Stimulated activated CD4-positive, alpha-beta T cell treated with anti-CD3 and anti-CD28 coated beads, Interleukin-1b, Interleukin-23, amount 100 ng/mL, for 48 hours (primary cell): ENCODE data around the gene SLC25A22.

Source experiments
- DNase-seq: peaks from one replicate; pipeline ENCODE4 v3.0.0-alpha.2; 2020

SLC25A22 gene

DNA sequence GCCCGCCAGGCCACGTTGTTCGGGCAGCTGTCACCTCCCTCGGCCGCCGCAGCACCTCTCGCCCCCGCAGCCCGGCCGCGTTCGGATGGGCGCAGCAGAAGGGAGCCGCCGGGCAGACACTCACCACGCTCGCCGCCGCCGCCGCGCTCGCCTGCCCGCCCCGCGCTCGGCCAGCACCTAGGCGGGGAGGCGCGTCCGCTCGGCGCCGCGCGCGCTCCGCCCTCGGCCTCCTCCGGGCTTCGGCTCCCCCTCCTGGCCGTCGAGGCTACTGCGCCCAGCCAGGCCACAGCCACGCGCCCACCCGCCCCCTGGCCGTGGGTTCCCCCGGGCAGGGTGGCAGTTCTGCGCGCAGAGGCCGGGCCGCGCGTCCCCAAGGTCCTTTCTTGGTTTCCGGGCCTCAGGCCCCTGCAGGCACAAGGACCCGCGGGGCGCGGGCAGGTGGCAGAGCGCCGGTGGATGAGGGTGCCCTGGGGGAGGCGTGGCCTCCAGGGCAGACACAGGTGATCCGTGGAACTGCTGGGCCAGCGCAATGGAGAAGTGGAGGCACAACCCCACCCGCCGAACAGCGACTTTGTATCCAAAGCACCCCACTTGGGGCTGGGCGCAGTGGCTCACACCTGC is at the start of gene SLC25A22:
Gene SLC25A22, minus strand, starts transcription at position 189 of the 621 bp plus-strand sequence. CDS start 3,275 bp downstream, outside the sequence.
- DNase-seq: peak; percentile 81

- no peak for DNase-seq
Measured at GRCh38 chr11:847876-848275, 49.8 kb upstream of the SLC25A22 start.

DNA sequence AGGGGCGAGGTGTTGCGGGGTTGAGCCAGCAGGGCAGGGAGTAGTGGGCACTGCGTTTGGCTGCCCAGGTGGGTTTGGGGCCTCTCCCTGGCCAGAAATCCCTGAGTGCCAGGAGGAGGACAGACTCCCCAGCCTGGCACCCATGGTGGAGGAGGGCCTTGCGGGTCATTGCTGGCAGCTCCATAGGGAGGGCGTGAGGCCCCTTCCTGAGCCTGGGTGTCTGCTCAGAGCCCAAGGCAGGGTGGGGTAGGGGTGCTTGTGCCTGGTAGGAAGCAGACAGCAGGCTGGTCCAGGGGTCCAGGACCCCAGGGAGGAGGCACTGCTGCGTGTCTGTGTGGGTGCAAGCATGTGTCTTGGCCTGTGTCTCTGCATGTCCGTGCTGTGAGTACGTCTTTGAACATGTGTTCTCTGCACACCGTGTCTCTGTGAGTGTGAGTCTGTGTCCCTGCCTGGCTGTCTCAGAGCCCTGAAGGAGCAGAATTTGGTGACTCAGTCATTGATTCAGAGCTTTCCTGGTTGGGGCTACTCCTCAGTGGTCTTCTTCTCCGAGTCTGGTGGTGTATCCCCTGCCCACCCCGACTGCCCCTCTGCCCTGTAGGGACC is 48.5 kb upstream of the SLC25A22 start:
- DNase-seq: no peak

GRCh38 chr11:845872-846495 is 47.9 kb upstream of the SLC25A22 start:
- no peak for DNase-seq

DNA sequence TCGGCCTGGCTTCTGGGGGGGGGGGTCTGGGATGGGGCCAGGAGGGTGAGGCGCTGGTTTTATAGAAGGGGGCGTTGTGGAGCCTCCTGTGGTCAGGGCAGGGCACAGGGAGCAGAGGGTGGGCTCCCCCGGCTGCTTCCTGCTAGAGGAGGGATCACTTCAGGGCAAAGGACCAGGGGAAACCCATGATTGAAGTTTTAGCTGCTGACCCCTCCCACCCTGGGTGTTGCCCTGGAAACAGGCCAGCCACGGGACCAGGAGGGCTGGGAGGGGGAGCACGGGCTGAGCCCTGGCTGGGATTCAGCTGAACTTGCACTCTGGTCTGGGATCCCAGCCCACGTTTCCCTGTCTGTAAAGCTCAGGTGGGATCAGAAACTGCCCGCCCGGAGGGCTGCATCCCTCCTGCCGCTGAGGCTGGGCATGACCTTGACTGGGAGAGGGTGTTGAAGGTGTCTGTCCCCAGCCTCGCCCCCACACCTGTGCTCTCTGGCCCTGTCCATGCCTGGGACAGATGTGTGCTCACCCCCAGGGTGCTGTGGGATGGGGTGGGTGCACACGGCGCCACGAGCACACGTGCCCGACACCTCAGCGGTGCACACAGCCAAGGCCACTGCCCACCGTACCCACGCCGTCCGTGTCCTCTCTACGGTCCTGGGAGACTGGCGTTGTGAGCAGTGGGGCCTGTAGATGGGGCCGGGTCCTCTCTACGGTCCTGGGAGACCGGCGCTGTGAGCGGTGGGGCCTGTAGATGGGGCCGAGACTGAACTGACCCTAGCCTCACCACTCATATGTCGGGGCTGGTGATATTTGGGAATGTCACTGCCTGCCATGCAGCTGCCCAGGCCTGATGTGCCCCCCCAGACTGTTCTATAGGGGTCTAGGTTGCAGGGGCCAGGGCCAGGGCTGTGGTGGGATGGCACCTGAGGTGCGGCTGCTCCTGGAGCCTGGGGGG is 46.9 kb upstream of the SLC25A22 start:
- DNase-seq: no peak

DNA sequence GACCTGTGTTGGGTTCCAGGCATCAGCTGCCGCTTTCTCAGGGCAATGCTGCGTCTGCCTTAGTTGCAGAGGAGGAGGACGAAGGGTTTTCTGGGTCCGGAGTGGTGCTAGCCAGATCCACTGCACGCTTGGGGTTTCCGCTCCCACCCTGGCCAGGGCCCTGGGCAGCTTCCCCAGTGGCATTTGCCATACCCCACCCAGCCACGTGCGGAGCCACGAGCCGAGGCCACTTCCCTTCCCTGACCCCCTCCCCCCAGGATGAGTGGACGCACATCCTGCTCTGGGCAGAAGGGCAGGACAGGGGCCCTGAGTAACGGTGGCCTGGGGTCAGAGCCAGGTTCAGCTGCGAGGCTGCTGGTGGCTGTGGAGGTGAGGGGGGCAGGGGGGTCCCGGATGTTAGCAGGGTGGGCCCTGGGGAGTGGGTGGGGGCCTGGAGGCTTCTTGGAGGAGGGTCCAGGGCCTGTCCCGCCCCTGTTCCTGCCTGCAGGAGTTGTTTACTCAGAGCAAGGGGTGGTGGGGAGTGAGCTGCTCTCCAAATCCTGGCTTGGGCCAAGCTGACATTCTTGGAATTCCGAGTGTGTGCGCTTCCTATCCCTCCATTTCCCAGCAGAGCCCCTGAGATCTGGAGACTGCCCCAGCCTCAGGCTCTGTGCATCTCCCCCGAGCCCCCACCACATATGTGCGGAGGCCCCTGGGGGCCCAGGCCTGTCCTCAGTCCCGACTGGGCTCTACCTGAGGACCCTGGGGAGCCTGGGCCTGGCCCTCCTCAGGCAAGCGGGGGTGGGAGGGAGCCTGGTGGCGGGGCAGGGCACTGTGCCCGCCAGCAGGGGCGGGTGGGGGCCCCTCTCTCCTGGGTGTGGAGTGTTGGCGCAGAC is 46.0 kb upstream of the SLC25A22 start:
- no peak for DNase-seq

- no peak for DNase-seq
Measured at GRCh38 chr11:843086-843734, 45.1 kb upstream of the SLC25A22 start.

- DNase-seq: peak; percentile 88
Measured at GRCh38 chr11:842370-843002, 44.4 kb upstream of the SLC25A22 start, which contains the start of the genes POLR2L and TSPAN4. POLR2L (minus strand) TSS chr11:842529; CDS start chr11:842508, 21 bp downstream. TSPAN4 (plus strand) TSS chr11:842852; CDS start chr11:850305, 7,453 bp downstream.

DNA sequence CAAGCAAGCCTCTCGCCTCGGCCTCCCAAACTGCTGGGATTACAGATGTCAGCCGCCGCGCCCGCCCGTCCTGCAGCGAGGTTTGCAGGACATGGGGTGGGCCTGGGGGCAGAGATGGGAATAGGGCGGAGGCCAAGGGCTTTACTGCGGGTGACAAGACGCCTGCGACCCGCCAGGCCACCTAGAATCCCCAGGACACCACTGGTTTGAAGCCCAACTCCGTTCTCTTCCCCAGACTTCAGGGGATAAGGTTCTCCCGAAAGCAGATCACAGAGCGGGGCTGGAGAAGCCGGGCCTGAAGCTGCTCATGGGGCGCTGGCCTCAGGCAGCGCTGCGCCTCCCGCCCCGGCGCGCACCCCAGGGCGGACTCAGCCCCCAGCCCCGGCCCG is 43.9 kb upstream of the SLC25A22 start:
- DNase-seq: no peak

- no peak for DNase-seq
Measured at GRCh38 chr11:839875-840617, 42.0 kb upstream of the SLC25A22 start.

- DNase-seq: no peak
Measured at GRCh38 chr11:839280-839623, 41.2 kb upstream of the SLC25A22 start.

GRCh38 chr11:838441-839279 is 40.6 kb upstream of the SLC25A22 start:
- DNase-seq: no peak

DNA sequence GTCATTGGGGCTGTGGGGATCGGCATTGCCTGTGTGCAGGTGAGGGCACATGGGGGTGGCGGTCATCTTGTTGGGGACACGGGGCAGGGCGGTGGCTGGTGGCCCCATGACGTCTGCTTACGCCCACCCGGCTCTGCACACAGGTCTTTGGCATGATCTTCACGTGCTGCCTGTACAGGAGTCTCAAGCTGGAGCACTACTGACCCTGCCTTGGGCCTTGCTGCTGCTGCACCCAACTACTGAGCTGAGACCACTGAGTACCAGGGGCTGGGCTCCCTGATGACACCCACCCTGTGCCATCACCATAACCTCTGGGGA is 39.9 kb upstream of the SLC25A22 start:
- no peak for DNase-seq

- no peak for DNase-seq
Measured at GRCh38 chr11:837189-837989, 39.3 kb upstream of the SLC25A22 start.

- no peak for DNase-seq
Measured at GRCh38 chr11:836700-837099, 38.6 kb upstream of the SLC25A22 start.

GRCh38 chr11:836274-836673 is 38.2 kb upstream of the SLC25A22 start:
- DNase-seq: no peak

DNA sequence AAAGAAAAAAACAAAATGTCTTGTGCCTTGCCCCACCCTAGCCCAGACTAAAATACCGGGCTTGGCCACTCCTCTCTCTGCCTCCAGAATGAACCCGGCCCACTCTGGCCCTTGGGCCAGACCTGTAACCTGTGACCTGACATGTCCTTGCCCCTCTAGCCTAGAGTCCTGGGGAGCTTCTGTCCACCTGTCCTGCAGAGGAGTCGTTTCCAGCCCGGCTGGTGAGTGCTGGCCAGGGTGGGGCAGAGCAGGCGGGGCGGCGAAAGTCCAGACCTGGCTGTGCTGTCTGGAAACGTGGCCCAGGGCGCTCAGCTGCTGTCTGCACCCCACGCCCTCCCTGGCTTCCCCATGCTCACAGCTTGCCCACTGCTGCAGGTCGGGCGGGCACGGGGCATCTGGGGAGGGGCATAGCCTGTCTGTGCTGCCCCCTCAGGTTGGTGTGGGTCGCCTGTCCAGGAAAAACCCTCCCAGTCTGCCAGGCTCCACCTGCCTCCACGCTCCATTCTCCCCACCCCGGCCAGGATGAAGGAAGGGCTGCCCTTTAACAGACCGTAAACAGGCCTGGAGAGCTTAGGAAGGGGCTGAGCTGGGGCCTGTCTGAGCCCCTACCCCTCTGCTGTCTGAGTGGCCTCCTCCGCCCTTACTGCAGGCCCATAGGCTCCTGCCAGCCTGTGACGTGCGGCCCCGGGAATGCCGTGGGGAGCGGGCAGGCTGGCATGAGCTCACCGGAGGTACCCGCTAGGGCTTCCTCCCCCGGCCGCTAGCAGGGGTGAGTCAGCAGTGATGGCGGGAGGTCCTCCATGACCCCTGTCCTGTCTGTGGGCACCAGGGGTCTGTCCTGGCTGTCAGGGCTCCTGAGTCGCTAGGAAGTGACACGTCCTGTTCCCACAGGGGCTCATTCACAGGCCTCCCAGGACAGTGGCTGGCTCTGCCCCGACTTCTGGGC is 36.6 kb upstream of the SLC25A22 start:
- no peak for DNase-seq
